GM19467 (cell line): ENCODE results near the gene FAM76B.
"Not testable (repeated sequence)": the region's sequence is repeated elsewhere in the genome, so short reads cannot be mapped to it uniquely, and the experiment has no call there.

Experiments
- ATAC-seq: cut with Tn5 transposase; IDR thresholded peaks from one replicate; pipeline ENCODE4 v1.9.1; 2021; ENCODE audit warnings: mild to moderate bottlenecking, moderate library complexity; ENCODE audit not compliant: unreplicated experiment

FAM76B gene

DNA sequence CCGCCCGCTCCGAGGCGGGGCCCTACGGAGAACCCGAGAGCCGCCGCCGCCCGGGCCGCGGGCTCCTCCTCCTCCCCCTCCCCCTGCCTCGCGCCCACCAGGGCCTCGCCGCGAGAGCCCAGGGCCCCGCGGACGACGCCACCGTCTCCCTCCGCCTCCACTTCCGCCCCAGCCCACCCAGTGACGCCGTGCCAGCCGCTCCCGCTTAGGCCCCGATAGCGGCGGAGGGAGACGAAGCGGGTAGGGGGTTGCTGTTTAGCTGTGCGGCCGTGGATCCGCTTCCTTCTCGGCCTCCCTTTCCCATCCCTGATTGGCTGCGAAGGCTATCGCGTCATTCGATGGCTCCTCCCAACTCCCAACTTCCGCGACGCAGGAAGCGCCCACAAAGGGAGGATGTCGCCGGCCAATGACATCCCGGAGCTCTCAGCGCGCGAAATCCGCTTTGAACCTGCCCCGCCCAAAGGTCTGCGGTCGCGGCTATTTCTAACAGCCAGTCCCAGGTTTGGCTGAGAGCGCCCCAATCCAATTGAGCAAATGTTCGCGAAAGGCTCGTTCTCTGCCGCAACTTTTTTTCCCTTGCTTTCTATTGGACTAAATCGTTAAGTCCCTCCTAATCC is at the start of gene FAM76B:
FAM76B (minus strand) TSS at position 277 of the 617 bp plus-strand sequence. CDS start 304 bp downstream, outside the sequence.
- ATAC-seq, result peak; percentile 70

DNA sequence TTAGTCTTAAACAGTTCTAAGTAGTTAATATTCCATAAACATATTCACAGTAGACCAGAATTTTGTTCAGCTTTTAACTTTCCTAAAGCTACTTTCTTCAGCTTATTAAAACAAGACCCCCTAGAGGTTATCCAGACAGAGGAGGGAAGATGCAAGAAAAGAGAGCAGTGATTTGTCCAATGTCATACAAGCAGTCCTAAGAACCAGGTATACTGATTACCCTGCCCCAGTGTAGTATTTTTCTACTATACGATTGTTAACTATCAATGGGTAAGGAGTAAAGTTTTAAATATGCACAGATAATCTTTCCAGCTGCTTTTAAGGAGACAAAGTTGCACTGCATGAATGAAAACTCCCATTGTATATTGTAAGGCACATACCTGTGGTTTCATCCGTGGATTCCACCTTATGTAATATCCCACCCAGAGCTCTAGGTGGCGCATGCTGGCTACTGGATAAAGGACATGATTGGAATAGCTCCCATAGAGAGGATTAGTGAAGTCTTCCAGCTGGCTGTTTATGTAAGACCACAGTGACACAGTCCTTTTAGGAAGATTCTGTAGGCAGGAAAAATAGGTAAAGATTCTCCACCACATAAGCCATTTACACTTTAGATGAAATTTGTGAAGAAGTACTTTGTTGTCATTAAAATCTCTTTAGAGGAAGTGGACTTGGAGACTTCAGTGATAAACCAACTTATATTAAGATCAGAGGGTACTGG is 46.3 kb upstream of the FAM76B start:
- ATAC-seq, result peak; percentile 95

DNA sequence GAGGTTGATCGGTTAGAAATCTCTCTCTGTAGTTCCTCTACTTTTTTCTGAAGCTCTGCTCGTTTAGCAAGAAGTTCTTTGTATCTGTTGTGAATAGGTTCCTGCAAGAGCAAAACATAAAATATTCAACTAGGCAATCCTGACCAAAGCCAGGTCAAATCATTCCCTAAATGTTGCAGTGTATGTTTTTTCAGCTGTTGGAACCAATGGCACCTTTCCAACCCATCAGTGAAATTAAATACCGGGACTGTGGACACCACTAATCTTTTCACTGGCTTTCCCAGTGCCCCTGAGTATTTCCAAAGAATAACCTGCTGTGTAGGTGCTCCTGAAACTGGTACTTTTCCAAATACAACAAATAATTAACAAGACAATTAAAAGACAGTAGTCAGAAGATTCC is 45.8 kb upstream of the FAM76B start:
- no peak for ATAC-seq

DNA sequence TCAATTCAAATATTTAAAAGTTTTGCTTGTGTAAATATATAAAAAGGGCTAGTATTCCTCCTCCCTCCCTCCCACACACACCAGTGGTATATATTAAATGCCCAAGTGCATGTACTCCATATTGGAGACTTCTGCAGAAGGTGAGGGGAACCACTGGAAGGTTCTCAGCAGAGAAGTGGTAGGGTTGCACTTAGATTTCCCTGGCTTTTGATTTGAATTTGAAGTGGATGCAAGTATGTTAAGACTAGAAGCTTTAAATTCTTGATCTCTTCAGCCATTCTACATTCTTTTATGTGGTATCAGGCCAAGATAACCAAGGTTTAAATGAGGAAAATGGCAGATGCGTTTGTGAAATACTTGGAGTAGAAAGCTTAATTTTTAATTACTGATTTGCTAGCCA is 43.8 kb upstream of the FAM76B start:
- no peak for ATAC-seq

DNA sequence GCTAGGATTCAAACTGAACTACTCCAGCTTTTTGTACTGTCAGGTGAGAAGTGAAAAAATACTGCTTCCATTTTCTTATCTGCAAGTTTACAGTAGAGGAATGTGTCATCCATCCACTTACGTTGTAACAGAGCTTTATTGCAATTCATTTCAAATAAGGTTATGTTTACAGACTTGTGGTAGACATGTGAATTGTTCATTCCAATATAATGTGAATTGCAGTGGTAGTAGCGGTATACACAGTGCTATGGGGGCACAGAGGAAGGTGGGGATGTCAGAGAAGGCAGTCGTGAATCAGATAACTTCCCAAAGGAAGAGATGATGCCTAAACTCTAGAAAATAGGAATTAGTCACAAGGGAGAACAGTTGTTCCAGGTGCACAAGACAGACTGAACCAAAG is 43.2 kb upstream of the FAM76B start:
- ATAC-seq, result no peak

DNA sequence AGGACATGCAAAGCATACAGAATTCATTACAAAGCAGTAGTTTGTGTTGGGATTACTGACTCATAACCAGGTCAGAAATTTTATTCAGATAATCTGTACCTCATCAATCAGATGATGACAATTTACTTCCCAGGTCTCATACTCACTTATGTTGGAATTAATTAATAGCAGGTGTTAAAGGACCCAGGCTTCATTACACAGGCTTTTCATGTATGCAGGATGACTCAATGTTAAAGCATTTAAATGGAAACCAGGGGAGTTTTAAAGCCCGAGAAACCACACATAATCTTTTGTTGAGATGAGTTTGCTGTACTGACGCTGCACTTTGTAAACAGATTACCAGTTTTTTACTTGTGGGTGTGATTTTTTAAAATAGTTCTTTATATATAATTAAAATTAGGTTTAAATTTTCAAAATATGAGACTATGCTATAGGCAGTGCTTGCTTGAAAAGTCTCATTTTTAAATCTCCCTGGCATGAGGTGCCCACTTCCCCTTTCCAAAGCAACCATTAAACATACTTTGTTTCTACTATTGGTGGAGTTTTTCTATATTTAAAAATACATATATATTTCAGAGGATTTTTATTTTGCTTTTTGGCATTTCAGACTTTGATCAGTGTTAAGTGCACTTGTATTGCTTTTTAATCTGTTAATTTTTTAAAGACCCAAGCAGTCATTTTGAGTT is 41.8 kb upstream of the FAM76B start:
- ATAC-seq, result no peak

DNA sequence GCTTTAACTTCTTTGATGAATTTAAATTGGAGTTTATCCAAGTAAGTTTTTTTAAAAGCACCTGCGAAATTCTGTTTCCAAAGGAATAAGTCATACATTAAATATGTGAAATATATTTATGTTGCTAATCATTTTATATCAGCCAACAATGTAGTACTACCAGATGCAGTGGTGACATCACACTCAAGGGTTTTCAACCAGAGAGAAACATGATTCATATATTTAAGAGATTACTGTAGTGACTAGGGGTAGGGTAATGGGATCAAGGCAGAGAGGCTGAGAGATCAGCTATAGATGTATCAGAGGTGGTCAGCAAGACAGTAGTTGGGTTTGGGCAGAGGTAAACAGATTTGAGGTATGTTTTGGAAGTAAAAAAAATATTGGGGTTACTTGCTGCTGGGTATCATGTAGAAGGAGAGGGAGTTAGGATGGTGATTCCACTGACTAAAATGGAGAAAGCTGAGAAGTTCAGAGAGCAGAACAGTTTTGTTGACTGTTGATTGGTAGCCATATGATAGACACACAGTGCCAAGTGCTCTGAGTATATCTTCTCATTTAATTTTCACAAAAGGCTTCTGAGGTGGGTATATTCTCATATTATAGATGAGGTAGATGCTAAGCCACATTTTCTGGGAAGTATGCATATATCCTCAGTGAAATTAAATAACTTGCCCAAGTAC is 40.1 kb upstream of the FAM76B start:
- ATAC-seq, result no peak

DNA sequence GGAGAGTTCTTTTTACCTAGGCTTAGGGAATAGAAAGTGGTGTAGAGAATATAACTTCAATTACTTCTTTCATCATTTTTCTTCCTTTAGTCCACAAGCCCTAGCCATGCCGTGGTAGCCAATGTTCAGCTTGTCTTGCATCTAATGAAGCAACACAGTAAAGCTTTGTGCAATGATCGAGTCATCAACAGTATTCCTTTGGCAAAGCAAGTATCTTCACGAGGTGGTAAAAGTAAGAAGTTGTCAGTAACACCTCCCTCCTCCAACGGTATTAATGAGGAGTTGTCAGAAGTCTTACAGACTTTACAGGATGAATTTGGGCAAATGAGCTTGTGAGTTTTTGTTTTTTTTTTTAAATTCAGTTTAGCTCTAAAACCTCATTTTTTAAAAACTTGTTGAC is 38.1 kb upstream of the FAM76B start:
- ATAC-seq, result no peak

DNA sequence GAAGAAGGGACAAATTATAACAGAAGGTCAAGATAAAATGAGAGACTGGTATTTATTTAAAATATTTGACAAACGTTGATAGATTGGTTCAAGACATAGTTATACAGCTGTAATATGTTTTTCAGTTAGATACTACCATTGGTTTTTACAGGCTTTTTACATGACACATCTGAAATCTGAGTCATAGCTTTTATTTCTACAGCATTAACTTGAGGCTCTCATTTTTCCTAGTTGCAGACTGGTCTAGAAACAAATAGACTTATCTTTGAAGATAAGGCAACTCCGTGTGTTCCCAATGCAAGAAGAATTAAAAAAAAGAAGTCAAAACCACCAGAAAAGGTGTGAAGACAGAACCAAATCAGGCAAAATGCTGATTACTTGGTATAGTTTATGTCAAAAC is 32.1 kb upstream of the FAM76B start:
- ATAC-seq, result no peak

DNA sequence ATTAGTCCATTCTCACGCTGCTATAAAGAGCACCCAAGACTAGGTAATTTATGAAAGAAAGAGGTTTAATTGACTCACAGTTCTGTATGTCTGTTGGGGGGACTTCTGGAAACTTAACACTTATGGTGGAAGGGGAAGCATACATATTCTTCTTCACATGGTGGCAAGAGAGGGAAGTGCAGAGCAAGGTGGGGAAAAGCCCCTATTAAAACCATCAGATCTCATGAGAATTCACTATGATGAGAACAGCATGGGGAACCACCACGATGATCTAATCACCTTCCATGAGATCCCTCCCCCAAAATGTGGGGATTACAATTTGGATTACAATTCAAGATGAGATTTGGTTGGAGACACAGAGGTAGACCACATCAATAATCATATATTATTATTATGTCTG is 26.5 kb upstream of the FAM76B start:
- ATAC-seq, result no peak

DNA sequence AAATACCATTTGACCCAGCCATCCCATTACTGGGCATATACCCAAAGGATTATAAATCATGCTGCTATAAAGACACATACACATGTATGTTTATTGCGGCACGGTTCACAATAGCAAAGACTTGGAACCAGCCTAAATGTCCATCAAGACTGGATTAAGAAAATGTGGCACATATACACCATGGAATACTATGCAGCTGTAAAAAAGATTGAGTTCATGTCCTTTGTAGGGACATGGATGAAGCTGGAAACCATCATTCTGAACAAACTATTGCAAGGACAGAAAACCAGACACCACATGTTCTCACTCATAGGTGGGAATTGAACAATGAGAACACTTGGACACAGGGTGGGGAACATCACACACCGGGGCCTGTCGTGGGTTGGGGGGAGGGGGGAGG is 21.5 kb upstream of the FAM76B start:
- ATAC-seq, result not testable (repeated sequence)

DNA sequence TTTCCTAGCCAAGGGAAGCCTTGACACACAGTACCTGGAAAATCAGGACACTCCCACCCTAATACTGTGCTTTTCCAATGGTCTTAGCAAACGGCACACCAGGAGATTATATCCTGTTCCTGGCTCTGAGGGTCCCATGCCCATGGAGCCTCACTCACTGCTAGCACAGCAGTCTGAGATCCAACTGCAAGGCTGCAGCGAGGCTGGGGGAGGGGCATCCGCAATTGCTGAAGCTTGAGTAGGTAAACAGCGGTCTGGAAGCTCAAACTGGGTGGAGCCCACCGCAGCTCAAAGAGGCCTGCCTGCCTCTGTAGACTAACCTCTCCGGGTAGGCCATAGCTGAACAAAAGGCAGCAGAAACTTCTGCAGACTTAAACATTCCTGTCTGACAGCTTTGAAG is 16.9 kb upstream of the FAM76B start:
- ATAC-seq, result not testable (repeated sequence)

DNA sequence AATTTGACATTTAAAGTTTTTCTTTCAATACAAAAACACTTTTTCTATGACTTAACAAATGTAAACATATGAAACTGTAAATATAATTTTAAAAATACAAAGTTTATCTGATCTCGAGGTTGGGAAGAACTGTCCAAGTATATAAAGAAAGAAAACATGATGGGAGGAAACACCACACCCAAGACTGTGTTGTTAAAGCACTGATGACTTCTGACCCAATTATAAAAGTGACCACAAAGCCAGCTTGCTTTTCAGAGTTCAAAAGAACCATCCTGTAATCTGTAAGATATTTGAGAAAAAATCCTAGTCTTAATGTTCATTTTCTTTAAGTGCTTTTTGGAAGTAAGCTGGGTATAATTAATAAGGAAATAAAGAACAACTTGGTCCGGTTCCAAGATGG is 16.3 kb upstream of the FAM76B start:
- ATAC-seq, result no peak

DNA sequence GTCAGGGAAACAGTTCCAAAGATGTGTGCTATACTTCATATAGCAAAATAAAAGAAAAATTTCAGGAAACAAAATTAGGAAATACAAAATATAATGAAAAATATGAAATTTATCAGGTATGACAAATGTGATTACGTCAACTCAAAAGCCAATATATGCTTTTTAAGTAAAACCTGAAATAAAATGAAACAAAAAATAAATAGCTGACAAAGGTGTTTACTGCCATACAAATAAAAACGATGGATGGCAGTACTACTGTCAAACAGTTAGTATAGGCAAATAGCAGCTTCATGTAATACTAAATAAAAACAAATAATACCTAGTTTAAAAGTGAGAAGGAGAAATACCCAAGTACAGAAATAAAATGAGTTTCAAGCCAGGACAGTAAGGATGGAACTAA is 14.4 kb upstream of the FAM76B start:
- ATAC-seq, result no peak

DNA sequence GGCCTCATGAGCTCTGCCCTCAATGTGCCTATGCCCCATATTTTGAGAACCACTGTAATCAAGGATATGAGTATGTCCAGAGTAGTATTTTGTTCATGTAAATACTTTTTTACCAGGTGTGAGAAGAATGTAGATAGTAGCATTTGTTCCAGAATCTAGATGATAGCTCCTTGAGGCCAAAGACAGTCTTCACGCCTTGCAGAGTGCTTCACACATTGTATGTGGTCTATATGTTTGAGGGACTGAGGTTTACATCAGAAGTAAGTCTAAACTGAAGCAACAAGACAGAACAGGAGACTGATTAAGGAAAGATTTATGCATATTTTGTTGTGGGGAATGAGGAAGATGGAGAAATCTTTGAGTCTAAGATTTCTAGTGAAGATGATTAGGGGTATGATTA is 13.2 kb upstream of the FAM76B start:
- ATAC-seq, result no peak

DNA sequence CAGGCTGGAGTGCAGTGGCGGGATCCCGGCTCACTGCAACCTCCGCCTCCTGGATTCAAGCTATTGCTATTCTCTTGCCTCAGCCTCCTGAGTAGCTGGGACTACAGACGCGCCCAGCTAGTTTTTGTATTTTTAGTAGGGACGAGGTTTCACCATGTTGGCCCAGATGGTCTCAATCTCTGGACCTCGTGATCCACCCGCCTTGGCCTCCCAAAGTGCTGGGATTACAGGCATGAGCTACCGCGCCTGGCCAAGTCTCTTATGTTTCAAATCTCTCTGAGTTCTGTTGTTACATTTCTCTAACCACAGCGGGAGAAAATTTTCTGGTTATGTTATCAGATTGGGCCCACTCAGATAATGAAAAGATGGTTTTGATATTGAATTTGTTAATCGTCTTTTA is 10.9 kb upstream of the FAM76B start:
- no peak for ATAC-seq

DNA sequence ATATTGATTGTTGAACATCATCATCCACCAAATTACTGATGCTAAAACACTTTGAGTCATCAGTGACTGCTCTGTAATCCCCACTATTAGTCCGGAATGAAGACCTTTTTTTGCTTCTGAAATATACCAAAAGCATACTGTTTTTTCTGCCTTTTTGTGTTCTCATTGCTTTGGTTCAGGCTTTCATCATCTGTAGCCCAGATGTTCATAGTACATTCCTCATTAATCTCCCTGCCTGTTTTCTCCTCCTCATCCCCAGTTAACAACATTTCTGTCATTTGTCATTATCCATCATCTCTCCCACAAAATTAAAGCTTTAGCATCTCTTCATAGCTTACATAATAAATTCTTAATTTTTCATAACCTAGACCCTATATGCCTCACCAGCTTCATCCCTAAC is 10.0 kb upstream of the FAM76B start:
- ATAC-seq, result no peak

DNA sequence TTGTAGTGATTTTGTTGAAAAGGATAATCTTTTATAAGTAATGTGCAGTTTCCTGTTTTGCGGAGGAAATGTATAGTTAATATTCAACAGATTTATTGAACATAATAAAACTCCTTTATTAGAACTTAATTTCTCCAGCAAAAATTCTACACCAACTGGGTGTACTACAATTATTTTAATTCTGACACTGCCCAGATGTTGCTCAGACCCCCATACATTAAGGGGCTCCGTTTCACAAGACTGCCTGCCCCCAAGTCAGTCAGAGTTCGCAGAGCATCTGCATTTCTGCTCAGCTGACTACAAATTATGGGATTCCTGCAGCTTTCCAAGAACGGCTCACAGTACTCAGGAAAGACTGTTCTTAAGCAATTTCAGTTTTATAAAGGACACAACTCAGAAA is 6.9 kb upstream of the FAM76B start:
- ATAC-seq, result no peak

DNA sequence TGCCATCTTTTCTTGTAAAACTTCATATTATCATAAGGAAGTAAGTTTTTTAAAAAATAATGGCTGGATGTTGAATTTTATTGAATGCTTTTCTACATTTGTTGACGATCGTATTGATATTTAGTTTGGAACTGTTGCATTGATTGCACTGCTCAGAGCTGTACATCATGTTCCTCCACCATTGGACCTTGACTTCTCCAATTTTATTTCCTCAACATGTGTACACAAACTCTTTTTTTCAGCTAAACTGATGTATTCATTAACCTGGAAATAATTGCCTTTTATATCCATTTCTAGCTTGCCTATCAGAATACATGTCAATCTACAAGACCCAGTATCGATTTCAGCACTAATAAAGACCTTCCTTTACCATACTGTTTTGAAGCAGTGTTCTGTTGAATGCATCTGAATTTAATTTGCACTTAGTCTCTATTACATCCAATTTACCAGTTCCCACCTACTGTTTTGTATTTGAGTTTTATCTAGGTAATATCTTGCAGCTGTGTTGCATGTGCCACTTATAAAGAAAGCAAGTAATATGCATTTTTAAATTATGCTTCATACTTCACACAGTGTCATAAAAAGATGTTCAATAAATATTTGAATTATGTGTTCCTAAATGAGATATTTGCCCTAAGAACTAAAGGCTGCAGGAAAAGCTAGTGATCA is 6.2 kb upstream of the FAM76B start:
- no peak for ATAC-seq

DNA sequence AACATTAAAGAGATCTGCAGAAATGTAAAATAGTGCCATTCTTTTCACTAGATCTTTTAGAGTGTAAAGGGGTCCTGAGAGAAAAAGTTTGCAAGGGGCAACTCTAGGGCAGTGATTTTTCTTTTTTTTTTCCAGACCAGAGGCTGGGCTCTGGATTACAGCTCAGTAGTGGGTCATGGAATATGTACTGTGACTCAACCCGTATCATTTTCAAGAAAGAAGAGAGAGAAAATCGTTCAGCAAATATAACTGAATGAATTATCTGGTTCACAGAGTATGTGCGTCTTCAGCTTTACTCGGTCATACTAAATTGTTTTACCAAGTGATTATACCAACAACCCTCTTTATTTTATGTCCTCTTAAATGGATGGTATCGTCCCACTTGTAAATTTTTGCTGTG is 4.5 kb upstream of the FAM76B start:
- ATAC-seq, result no peak

DNA sequence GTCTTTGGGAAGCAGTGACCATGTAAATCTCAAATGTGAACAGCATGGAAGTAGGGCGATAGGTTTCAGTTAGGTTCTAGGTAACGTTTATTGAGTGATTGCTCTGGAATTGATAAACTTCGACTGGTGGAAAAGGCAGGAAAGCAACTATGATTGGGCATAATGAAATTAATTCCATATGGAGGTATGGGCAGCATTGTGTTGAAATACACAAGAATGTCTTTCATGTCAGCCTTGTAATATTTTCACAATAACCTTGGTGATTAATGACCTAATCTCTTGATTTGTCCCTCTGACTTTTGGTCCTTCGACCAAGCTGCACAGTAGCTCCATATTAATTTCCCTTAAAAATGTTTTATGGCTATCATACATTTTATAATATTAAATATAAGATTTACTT is 3.5 kb upstream of the FAM76B start:
- no peak for ATAC-seq
